H1 (cell line): ENCODE measurements around the gene AMIGO2. TPM values are rescaled to one million over a fixed set of nuclear protein-coding genes. Genes with fewer than 3 reads are reported as not detected.

Experiments
- CTCF ChIA-PET: fragments of 300-600 bp; sonication (Branson Sonifier 250); formaldehyde crosslinking; loops from one replicate; lab custom pipeline; 2021; ENCODE audit not compliant: partially characterized antibody; lab: Charles Lee
- POLR2A ChIA-PET: fragments of 300-600 bp; sonication (Branson Sonifier 250); formaldehyde crosslinking; loops from one replicate; lab custom pipeline; 2021; ENCODE audit warnings: inconsistent platforms; ENCODE audit not compliant: partially characterized antibody; lab: Charles Lee
- DNase-seq, 2 experiments: peaks; one replicate each; pipeline versions ENCODE4 v3.0.0 to v3.0.0-alpha.2; 2010 to 2022; ENCODE audit warnings: low spot score in 2 of 2, low read depth in 1 of 2, mixed read lengths in 1 of 2
- FAIRE-seq: peaks from 2 replicates; lab custom pipeline; 2011; peaks lifted over from hg19 to GRCh38; lab: Jason Lieb, UNC
- H2AFZ ChIP-seq: 2 replicates; pipeline ENCODE4 v1.8.1; 2012; ENCODE audit warnings: low read length, inconsistent platforms
- H2AK5ac ChIP-seq: 2 replicates; pipeline ENCODE4 v1.6.1; 2013; ENCODE audit warnings: low read depth, low read length
- H2BK120ac ChIP-seq: replicated peaks from 2 replicates; pipeline ENCODE3; 2013; ENCODE audit warnings: low read depth, low read length, inconsistent platforms
- H2BK12ac ChIP-seq: 2 replicates; pipeline ENCODE4 v1.6.1; 2013; ENCODE audit warnings: low read depth, low read length
- H2BK15ac ChIP-seq: 2 replicates; pipeline ENCODE4 v1.6.1; 2013; ENCODE audit warnings: low read length
- H2BK20ac ChIP-seq: 2 replicates; pipeline ENCODE4 v1.6.1; 2013; ENCODE audit warnings: low read length
- H2BK5ac ChIP-seq: 2 replicates; pipeline ENCODE4 v1.6.1; 2013; ENCODE audit warnings: low read depth, low read length
- H3K14ac ChIP-seq: 2 replicates; pipeline ENCODE4 v1.6.1; 2013; ENCODE audit warnings: inconsistent platforms; ENCODE audit not compliant: insufficient read length
- H3K18ac ChIP-seq: 2 replicates; pipeline ENCODE4 v1.6.1; 2013; ENCODE audit warnings: low read length; ENCODE audit errors: extremely low read depth
- H3K23ac ChIP-seq: 2 replicates; pipeline ENCODE4 v1.6.1; 2013; ENCODE audit warnings: inconsistent platforms; ENCODE audit not compliant: insufficient read length
- H3K23me2 ChIP-seq: 2 replicates; pipeline ENCODE4 v1.6.1; 2013; ENCODE audit warnings: low read depth, low read length
- H3K27ac ChIP-seq: 2 replicates; pipeline ENCODE4 v1.6.1; 2011; ENCODE audit warnings: low read depth, low read length, inconsistent platforms
- H3K27me3 ChIP-seq, 4 experiments: replicated peaks in 1 of 4; 1 replicate in 1 of 4; 2 replicates in 3 of 4; pipeline versions ENCODE4 v1.6.1 to v1.8.1; 2011 to 2013; ENCODE audit warnings: low read length in 3 of 4, mild to moderate bottlenecking in 3 of 4, inconsistent platforms in 2 of 4, mixed read lengths in 2 of 4, moderate library complexity in 1 of 4; ENCODE audit not compliant: control insufficient read depth in 3 of 4, insufficient read depth in 3 of 4; ENCODE audit errors: extremely low read depth in 1 of 4
- H3K36me3 ChIP-seq, 4 experiments: 2 replicates each; pipeline versions ENCODE4 v1.6.1 to v1.8.1; 2011 to 2013; ENCODE audit warnings: mild to moderate bottlenecking in 4 of 4, low read length in 3 of 4, moderate library complexity in 2 of 4, control low read depth in 1 of 4, inconsistent platforms in 1 of 4; ENCODE audit not compliant: insufficient read depth in 4 of 4, control insufficient read depth in 2 of 4
- H3K4ac ChIP-seq: replicated peaks from 2 replicates; pipeline ENCODE3; 2013; ENCODE audit warnings: low read length, low read depth, mixed read lengths, inconsistent platforms; ENCODE audit not compliant: insufficient read length
- H3K4me1 ChIP-seq, 4 experiments: replicated peaks in 1 of 4; 1 replicate in 1 of 4; 2 replicates in 3 of 4; pipeline versions ENCODE4 v1.6.1 to v1.8.1; 2011 to 2013; ENCODE audit warnings: low read length in 3 of 4, inconsistent platforms in 2 of 4, mixed read lengths in 1 of 4; ENCODE audit not compliant: insufficient read depth in 4 of 4, control insufficient read depth in 3 of 4
- H3K4me2 ChIP-seq, 2 experiments: 2 replicates each; pipeline versions ENCODE4 v1.6.1 to v1.8.1; 2011 to 2013; ENCODE audit warnings: low read depth in 2 of 2, low read length in 2 of 2, control low read depth in 1 of 2, inconsistent platforms in 1 of 2, mild to moderate bottlenecking in 1 of 2; ENCODE audit not compliant: insufficient read depth in 1 of 2
- H3K4me3 ChIP-seq, 4 experiments: fragments of 200-600, 300-600 bp in 1 of 4; sonication (generic), shearing (Covaris generic), sonication (Bioruptor Twin) in 1 of 4; 2 replicates each; pipeline versions ENCODE4 v1.5.1 to v1.8.1; 2011 to 2016; ENCODE audit warnings: low read length in 4 of 4, low read depth in 3 of 4, control low read depth in 2 of 4, inconsistent platforms in 2 of 4, mild to moderate bottlenecking in 2 of 4, mixed read lengths in 1 of 4, moderate library complexity in 1 of 4; ENCODE audit not compliant: insufficient read depth in 2 of 4; ENCODE audit errors: extremely low read depth in 1 of 4
- H3K56ac ChIP-seq: replicated peaks from 2 replicates; pipeline ENCODE3; 2013; ENCODE audit warnings: low read depth, mild to moderate bottlenecking, mixed read lengths, low read length, inconsistent platforms; ENCODE audit not compliant: insufficient read length
- H3K79me1 ChIP-seq: 2 replicates; pipeline ENCODE4 v1.6.1; 2013; ENCODE audit warnings: low read depth, low read length, control low read depth
- H3K79me2 ChIP-seq, 2 experiments: 2 replicates each; pipeline versions ENCODE4 v1.6.1 to v1.8.1; 2012 to 2013; ENCODE audit warnings: low read length in 2 of 2, mild to moderate bottlenecking in 2 of 2, inconsistent platforms in 1 of 2; ENCODE audit not compliant: insufficient read depth in 2 of 2, control insufficient read depth in 1 of 2
- H3K9ac ChIP-seq, 4 experiments: replicated peaks in 1 of 4; 1 replicate in 1 of 4; 2 replicates in 3 of 4; pipeline versions ENCODE4 v1.6.1 to v1.8.1; 2011 to 2013; ENCODE audit warnings: low read depth in 3 of 4, low read length in 3 of 4, control low read depth in 2 of 4, mild to moderate bottlenecking in 2 of 4, moderate library complexity in 2 of 4, inconsistent platforms in 1 of 4; ENCODE audit errors: extremely low read depth in 1 of 4
- H3K9me3 ChIP-seq, 2 experiments: 2 replicates each; pipeline versions ENCODE4 v1.6.1 to v1.8.1; 2012 to 2013; ENCODE audit warnings: mild to moderate bottlenecking in 2 of 2, moderate library complexity in 2 of 2, control low read depth in 1 of 2, inconsistent platforms in 1 of 2, low read depth in 1 of 2, low read length in 1 of 2, mixed read lengths in 1 of 2; ENCODE audit not compliant: insufficient read depth in 2 of 2
- H4K20me1 ChIP-seq, 2 experiments: replicated peaks in 1 of 2; 2 replicates each; pipeline versions ENCODE3 to v1.8.1; 2011 to 2013; ENCODE audit warnings: inconsistent platforms in 2 of 2, low read length in 2 of 2, mild to moderate bottlenecking in 1 of 2; ENCODE audit not compliant: insufficient read depth in 2 of 2, control insufficient read depth in 1 of 2
- H4K5ac ChIP-seq: 2 replicates; pipeline ENCODE4 v1.6.1; 2013; ENCODE audit warnings: low read length, low read depth, mixed read lengths, inconsistent platforms; ENCODE audit not compliant: insufficient read length
- H4K8ac ChIP-seq: 2 replicates; pipeline ENCODE4 v1.8.0; 2013; ENCODE audit warnings: mild to moderate bottlenecking, moderate library complexity, low read length, inconsistent platforms; ENCODE audit not compliant: insufficient read depth; ENCODE audit errors: extremely low read depth
- H4K91ac ChIP-seq: replicated peaks from 2 replicates; pipeline ENCODE3; 2013; ENCODE audit warnings: low read length, mixed read lengths, inconsistent platforms; ENCODE audit not compliant: insufficient read length
- CTCF ChIP-seq, 3 experiments: IDR thresholded peaks; 1 replicate in 2 of 3; 2 replicates in 1 of 3; pipeline versions ENCODE4 v1.5.1 to v1.6.1; 2011; ENCODE audit warnings: low read length in 3 of 3, mild to moderate bottlenecking in 3 of 3, inconsistent platforms in 2 of 3, low read depth in 1 of 3, moderate library complexity in 1 of 3; ENCODE audit not compliant: insufficient read depth in 1 of 3; ENCODE audit errors: control extremely low read depth in 1 of 3
- EP300 ChIP-seq, 2 experiments: IDR thresholded peaks; 1 replicate in 1 of 2; 2 replicates in 1 of 2; pipeline ENCODE4 v1.6.1; 2011 to 2012; ENCODE audit warnings: low read depth in 2 of 2, low read length in 2 of 2, mild to moderate bottlenecking in 2 of 2, borderline replicate concordance in 1 of 2, inconsistent platforms in 1 of 2, moderate library complexity in 1 of 2
- GABPA ChIP-seq: IDR thresholded peaks from 2 replicates; pipeline ENCODE4 v1.6.1; 2011; ENCODE audit warnings: mild to moderate bottlenecking, low read length, moderate library complexity, borderline replicate concordance; ENCODE audit not compliant: insufficient read depth
- SIX5 ChIP-seq: IDR thresholded peaks from 2 replicates; pipeline ENCODE4 v1.6.1; 2011; ENCODE audit warnings: mild to moderate bottlenecking, low read depth, low read length
- SP2 ChIP-seq: IDR thresholded peaks from 2 replicates; pipeline ENCODE4 v1.6.1; 2012; ENCODE audit warnings: mild to moderate bottlenecking, low read length, inconsistent platforms
- TBP ChIP-seq: IDR thresholded peaks from 2 replicates; pipeline ENCODE4 v1.6.1; 2011; ENCODE audit warnings: low read depth, low read length, improper control_type of control experiment
- WGBS, 2 experiments: shearing (Covaris generic) in 1 of 2; methylation state at CpG; one replicate each; pipeline versions ENCODE4 v1.1.6 to v1.1.7; 2013 to 2015; ENCODE audit warnings: low lambda C conversion rate in 2 of 2, mixed read lengths in 2 of 2, inconsistent platforms in 1 of 2, low coverage in 1 of 2, missing lambda C conversion rate in 1 of 2; ENCODE audit not compliant: insufficient replicate concordance in 2 of 2, insufficient coverage in 1 of 2, insufficient read length in 1 of 2; ENCODE audit errors: extremely low coverage in 1 of 2, missing lambda C conversion rate in 1 of 2; 5-methylcytosine and 5-hydroxymethylcytosine counted together
- polyA plus RNA-seq, 7 experiments: library from polyadenylated mRNA; depleted of rRNA in 3 of 7; stranded (reverse) in 5 of 7; unstranded in 2 of 7; fragments of >200 nt in 5 of 7; fragments of 200-250 nt in 2 of 7; gene quantifications; 1 replicate in 5 of 7; 2 replicates in 1 of 7; 4 replicates in 1 of 7; pipeline versions ENCODE4 v1.2.1 to v1.2.3, GENCODE V29; 2011 to 2013; ENCODE audit warnings: missing spikeins in 2 of 7, mixed read lengths in 2 of 7
- total RNA-seq: library from RNA; stranded (reverse); fragmentation: NEBNext Ultra II Directional; extraction: Animal tissue kit (Norgen Biotek cat#: 25700); gene quantifications from 2 replicates; pipeline ENCODE4 v1.2.1, GENCODE V29; 2021

Gene AMIGO2
- total and polyA plus RNA-seq, 2 of the 8 experiments (the other 6 are each of a cell fraction or from before 2014, with no cell fraction given) = 1.7 to 3.3 TPM

DNA sequence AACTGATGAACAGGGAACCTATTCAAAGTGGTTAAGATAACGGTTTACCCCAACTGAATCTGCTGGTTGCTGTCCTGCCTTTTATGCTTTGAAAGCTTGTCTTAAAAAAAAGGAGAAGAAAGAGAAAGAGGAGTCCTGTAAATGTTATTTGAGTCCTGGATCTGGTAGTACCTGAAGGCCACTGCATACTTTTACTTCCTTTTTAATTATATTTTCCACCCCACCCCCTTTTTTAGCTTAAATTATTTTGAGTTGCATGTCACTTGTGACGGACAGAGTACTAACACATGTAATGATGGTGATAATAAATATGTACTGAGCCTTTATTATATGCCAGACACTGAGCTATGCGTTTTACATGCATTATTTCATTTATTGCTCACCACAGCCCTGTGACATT, 2.5 kb upstream of the AMIGO2 start:
- H3K4me2 ChIP-seq = no peak overlapping the region
- H3K18ac ChIP-seq = no peak overlapping the region
- no peak overlapping the region for H4K8ac ChIP-seq
- FAIRE-seq (no peak), DNase-seq (no peak)
- TF ChIP-seq SIX5 = no peak
- no peak for TF ChIP-seq GABPA
- no peak for TF ChIP-seq EP300 (IDR thresholded peaks at IDR 0.05; ENCODE audit: borderline replicate concordance in 1 of 2, low read depth in 2 of 2, low read length in 2 of 2)
- TF ChIP-seq SP2 = no peak
- no peak for TF ChIP-seq TBP
- no peak for TF ChIP-seq CTCF (IDR thresholded peaks at IDR 0.05; ENCODE audit: control extremely low read depth in 1 of 3, insufficient read depth in 1 of 3, low read depth in 1 of 3, low read length in 3 of 3)
- H3K56ac ChIP-seq = no peak overlapping the region
- H3K23me2 ChIP-seq = peaks cover 13% of the 10 kb centered on the region
- no peak overlapping the region for H2BK5ac ChIP-seq
- no peak overlapping the region for H3K27ac ChIP-seq
- no peaks in the 10 kb centered on the region for H3K79me1 ChIP-seq
- no peak overlapping the region for H3K4me3 ChIP-seq
- H3K79me2 ChIP-seq = no peaks in the 10 kb centered on the region
- no peaks in the 10 kb centered on the region for H3K9me3 ChIP-seq
- H3K4ac ChIP-seq = no peak overlapping the region
- peaks cover 3 to 12% (median 3%) of the 10 kb centered on the region in 4 experiments; a peak in 4 of 7 replicates for H3K4me1 ChIP-seq
- H3K9ac ChIP-seq = no peak overlapping the region
- H2BK20ac ChIP-seq = no peak overlapping the region
- ChIA-PET POLR2A (no interaction called here), CTCF (interaction anchor here (0.6 to 5.8 kb wide), 5 partner anchors 10 to 224 kb away, joined by 3 to 41 read pairs (median 3); no protein-coding TSS in a partner anchor)
- H3K27me3 ChIP-seq = peaks cover 0 to 23% (median 10%) of the 10 kb centered on the region in 4 experiments; a peak in 6 of 7 replicates
- no peaks in the 10 kb centered on the region for H4K20me1 ChIP-seq
- H4K91ac ChIP-seq = no peak overlapping the region
- H2BK120ac ChIP-seq = no peak overlapping the region
- 88% methylated on average over 3 of the region's 3 CpGs; no CpG with 5 or more reads in 1 of the 2 experiments for WGBS, 2 experiments
- H2AK5ac ChIP-seq = no peak overlapping the region
- H2BK15ac ChIP-seq = no peak overlapping the region
- no peak overlapping the region for H4K5ac ChIP-seq
- no peak overlapping the region for H2BK12ac ChIP-seq
- H3K23ac ChIP-seq = no peak overlapping the region
- no peak overlapping the region for H2AFZ ChIP-seq
- no peaks in the 10 kb centered on the region for H3K36me3 ChIP-seq
- no peak overlapping the region for H3K14ac ChIP-seq
